Measurements from ENCODE around the gene ASIC2.

The ASIC2 gene

DNA sequence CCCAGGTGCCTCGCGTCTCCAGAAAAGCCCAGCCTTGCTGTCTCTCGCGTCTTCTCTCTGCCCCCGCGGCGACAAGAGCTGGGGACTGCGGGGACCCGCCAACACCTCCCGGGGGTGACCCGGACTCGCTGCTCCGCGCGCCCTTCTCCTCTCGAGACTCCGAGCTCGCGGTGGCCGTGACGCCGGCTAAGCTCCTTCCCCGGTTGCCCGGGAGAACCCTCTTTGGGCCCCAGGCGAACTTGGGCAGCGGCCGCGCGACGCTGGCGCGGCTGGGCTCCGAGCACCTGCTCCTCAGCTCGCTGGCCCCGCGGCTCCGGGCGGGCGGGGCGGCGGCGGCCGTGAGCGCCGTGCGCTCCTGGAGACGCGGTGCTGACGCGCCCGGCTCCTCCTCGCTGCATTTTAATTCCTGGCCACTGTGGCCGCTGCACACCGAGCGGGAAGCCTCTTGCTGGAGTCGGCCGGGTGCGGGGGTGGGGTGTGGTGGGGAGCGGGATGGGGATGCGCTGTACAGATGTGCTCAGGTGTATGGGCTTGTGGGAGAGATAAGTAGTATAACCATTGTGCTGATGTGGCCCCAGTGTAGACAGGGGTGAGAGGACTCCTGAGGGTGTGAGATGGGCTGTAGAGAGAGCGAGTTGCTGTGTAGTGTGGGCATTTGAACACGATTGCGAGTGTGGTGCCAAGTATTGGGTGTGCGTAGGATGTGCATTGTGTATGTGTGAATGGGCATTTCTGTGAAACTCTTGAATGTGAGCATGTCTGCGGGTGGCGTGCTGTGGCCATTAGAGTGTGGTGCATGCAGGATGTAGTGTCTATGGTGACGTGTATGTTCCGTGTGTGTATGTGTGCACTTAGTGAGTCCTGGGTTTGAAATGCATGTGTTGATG is at the start of gene ASIC2:
ASIC2 (minus strand) TSS at position 315 of the 887 bp plus-strand sequence.
- no peak for DNase-seq (ENCODE audit: low read depth)

DNA sequence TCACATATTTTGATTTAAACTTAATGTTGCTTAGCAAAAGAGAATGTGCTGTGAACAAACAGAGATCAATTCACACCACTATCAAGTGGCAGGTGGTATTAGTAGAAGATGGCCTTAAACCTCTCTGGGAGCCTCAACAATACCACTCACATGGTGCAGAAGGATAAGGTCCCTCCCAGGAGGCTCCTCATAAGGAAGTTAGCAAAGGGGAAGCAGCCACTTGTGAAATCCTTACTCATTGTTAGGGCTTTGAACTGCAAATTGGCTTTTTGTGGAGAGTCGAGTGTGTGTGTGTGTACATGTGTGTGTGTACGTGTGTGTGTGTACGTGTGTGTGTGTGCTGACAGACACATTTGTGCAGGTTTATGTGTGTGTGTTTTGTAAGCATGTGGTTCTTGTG is 48.9 kb upstream of the ASIC2 start:
- no peak for DNase-seq (ENCODE audit: low read depth)

GRCh38 chr17:33338242-33338641 is 45.1 kb upstream of the ASIC2 start:
- no peak for DNase-seq (ENCODE audit: low read depth)

GRCh38 chr17:33335491-33336173 is 42.5 kb upstream of the ASIC2 start:
- no peak for DNase-seq (ENCODE audit: low read depth)

DNA sequence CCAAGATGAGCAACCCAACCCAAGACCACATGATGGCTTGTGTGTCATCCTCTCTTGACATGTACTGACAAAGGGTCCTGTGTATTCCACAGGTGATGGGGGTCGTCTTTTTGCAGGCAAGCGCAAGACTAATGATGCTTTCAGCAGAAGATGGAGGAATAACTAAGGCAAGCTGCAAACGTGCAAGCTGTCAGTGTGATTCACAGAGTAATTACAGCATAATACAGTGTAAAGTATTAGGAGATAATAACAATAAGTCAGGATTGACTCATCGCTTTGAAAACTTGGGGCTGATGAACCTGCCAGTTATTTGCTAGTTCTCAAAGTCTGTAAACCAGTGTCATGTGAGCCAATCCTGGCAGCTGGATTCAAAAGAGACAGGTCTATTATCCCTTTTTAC is 41.6 kb upstream of the ASIC2 start:
- DNase-seq (ENCODE audit: low read depth), result no peak

GRCh38 chr17:33330877-33331276 is 37.8 kb upstream of the ASIC2 start:
- no peak for DNase-seq (ENCODE audit: low read depth)

DNA sequence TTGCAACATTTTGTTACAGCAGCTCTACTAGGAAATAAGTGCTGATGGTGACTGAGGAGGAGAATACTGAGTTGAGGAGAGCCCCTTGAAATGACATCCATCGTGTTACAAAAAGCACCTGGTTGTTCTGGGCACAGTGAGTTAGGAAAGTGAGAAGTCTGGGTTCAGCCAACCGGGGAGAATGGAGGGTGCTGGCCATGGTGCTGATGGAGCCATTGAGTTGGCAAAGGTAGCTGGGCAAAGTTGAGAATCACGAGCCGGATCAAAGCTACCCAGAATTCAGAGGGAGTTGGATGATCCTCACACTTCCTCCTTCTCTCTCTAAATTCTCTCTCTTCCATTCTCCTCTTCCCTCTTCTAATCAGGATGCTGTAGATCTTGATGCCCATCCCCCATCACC is 35.0 kb upstream of the ASIC2 start:
- no peak for DNase-seq (ENCODE audit: low read depth)

GRCh38 chr17:33324736-33325135 is 31.6 kb upstream of the ASIC2 start:
- DNase-seq (ENCODE audit: low read depth), result no peak

- DNase-seq (ENCODE audit: low read depth), result no peak
Observed at GRCh38 chr17:33322063-33322462, 29.0 kb upstream of the ASIC2 start.

- DNase-seq (ENCODE audit: low read depth), result no peak
Observed at GRCh38 chr17:33318241-33318640, 25.1 kb upstream of the ASIC2 start.

DNA sequence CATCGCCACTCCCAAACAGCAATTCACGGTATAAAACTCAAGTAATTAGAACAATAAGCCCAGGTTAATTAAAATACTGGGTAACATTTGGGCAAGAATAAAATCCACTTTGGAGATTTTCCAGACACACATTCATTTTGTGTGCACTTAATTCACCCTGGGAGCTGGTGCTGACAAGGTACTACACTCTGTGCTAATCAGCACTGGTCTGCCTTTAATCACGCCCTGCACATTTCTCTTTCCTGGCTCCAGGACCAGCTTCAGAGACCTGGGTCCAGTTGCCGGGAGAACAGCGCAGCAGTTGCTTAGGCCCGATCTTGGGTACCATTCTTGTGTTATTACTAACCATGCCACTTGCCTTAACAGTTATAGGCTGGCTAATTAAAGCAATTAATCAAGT is 23.7 kb upstream of the ASIC2 start:
- no peak for DNase-seq (ENCODE audit: low read depth)

GRCh38 chr17:33310296-33310695 is 17.2 kb upstream of the ASIC2 start:
- DNase-seq (ENCODE audit: low read depth), result no peak

DNA sequence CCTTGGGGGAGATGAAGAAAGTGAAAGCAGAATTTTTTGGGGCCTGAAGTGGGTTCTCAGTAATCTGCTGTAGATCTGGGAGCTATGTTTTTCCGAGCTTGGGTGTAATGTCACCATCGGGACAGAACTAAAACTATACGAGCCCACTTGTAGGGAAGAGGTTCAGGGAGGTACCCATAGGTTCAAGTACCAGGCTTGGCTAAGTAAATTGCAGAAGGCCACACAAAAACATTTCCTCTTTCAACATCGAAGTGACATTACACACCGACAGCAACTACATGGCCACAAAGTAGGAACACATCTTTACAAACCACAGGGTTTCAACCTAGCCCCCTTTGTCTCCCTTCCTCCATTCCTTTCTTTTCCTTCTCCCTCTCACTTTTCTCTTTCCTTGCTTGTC is 10.2 kb upstream of the ASIC2 start:
- no peak for DNase-seq (ENCODE audit: low read depth)

DNA sequence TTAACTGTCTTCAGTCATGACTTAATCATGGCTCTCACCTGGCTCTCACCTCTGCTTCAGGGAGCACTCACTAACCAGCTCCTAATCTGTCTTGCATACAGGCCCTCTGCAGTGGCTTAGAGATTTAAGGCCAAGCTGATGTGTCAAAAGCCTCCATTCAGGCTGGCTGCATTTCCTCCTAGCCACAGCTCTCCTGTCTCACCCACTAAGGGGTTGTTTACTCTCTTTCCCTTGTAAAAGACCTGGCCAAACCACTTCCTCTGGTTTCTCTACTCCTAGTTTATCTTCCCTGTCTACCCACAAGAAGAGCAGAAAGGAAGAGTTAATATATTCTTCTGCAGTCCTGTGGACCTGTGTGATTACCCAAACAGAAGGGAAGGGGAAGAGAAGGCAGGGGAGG is 9.3 kb upstream of the ASIC2 start:
- DNase-seq (ENCODE audit: low read depth), result no peak

GRCh38 chr17:33300241-33300640 is 7.1 kb upstream of the ASIC2 start:
- no peak for DNase-seq (ENCODE audit: low read depth)

DNA sequence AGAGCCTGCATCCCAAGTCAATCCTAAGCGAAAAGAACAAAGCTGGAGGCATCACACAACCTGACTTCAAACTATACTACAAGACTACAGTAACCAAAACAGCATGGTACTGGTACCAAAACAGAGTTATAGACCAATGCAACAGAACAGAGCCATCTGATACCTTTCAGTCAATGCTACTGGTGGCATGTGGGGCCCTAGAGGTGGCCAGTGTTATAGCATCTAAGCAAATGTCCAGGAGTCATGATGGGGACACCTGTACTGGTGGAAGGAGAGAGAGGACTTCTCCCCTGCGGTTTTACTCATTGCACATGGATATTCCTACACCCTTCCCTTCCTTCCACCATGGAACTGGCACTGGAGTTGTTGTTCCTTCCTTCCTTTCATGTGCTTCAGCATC is 6.0 kb upstream of the ASIC2 start:
- DNase-seq (ENCODE audit: low read depth), result no peak

DNA sequence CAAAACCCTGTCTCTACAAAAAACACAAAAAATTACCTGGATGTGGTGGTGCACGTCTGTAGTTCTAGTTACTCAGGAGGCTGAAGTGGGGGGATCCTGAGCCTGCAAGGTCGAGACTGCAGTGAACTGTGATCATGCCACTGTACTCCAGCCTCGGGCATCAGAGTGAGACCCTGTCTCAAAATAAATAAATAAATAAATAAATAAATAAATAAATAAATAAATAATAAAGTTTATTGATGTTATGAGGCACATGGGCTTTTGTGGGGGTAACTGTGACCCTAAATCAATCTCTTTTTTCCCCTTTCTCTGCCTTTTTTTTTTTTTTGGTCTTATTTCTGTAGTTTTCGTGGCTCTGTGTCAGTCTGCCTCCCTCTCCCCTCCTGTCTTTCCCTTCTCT is 4.5 kb upstream of the ASIC2 start:
- no peak for DNase-seq (ENCODE audit: low read depth)

DNA sequence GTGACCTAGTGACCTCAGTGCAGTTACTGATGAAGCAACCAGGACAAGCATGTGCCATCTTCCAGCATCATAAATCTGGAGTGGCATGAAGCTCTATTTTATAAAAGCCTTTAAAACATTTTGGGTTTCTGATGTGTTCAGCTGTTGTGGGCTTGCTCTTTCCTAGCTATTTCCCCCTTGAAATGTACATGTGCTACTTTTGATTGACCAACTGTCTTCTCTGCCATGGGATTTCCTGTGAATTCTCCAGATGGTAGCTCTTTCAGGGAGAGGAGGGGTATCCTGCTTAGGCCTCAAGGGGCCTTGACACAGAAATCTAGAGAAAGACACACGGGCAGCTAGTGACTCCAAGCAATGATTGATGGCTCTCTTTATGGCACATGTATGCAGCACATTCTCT is 1.9 kb upstream of the ASIC2 start:
- DNase-seq (ENCODE audit: low read depth), result no peak

DNA sequence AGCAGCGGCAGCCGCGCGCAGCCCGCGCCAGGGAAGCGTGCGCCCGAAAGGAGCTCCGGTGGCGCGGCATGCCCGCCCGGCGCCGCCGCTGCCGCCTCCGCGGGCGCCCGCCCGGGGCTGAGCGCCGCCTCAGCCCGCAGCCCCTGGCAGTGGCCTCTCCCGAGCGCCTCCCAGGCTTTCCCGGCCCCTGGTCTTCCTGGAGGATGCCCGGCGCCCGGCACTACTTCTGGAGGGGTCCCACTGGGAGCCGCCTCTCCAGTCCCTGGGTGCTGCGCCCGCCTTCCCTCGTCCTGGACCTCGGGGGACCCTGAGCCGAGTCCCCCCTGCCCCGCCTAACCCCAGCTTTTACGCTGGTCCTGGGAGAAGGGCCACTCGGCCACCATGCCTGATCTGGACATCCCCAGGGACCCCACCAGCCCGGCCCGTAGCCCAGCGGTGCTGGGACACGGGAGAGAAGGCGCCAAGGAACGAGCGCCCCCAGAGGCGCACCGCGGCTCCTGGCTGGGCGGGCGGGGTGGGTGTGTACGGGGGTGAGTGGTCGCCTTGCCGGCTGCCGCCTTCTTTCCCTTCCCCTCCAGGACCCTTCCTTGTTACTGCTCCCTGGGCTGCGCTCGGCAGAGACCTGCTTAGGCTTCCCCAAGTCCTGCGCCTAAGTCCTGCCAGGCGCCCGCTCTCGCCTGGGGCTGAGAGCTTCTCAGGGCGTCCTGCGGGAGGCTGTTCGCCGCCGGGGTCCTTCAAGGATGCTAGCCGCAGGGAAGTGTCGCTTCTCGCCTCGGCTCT is 704 bp downstream of the ASIC2 start:
- no peak for DNase-seq (ENCODE audit: low read depth)

GRCh38 chr17:33291248-33292200 is 1.6 kb downstream of the ASIC2 start:
- DNase-seq (ENCODE audit: low read depth), result no peak

DNA sequence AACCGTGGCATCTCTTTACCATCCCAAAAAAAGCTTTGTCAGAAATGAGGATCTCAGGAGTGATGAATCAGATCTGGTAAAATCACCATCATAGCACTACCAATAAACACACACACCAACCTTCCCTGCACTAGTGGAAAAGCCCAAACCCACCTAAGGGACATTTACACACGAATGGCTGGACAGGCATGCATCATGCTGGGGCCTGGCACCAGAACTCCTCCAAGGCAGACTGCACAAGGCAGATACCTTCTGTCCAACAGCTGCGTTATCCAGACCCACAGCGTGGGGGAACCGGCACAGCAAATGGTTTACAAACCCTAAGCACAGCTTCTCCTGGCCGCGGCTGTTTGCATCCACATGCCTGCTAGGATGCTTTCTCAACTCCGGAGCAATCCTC is 2.8 kb downstream of the ASIC2 start:
- no peak for DNase-seq (ENCODE audit: low read depth)

DNA sequence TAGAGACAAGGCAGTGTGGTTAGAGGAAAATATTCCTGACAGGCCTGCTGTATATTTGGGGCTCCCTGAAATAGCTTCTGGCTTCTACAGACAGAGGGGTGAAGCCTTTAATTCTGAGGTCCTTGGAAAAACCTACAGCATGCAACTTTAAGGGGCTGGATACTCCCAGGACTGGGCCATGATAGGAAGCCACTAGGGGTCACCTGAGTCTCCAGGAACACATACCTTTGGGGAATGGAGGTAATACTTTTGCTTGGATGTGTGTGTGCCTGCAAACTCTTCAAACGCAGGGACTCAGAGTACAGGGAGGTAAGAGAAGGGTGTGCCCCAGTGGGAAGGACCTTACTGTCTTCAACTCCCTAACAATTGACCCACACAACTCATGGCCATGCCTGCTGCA is 4.1 kb downstream of the ASIC2 start:
- DNase-seq (ENCODE audit: low read depth), result no peak

Measured in fibroblast of the conjunctiva (primary cell).